GM21825 (cell line): ENCODE data around the gene RAB14.
"Not testable (repeated sequence)": the region's sequence is repeated elsewhere in the genome, so short reads cannot be mapped to it uniquely, and the experiment has no call there.

ENCODE experiments used
- ATAC-seq: cut with Tn5 transposase; IDR thresholded peaks from one replicate; pipeline ENCODE4 v1.9.1; 2021; ENCODE audit warnings: mild to moderate bottlenecking, moderate library complexity; ENCODE audit not compliant: unreplicated experiment

Gene RAB14

GRCh38 chr9:121192959-121193640, 8.6 kb downstream of the RAB14 start:
- no peak for ATAC-seq

- no peak for ATAC-seq
Observed at GRCh38 chr9:121192518-121192917, 9.2 kb downstream of the RAB14 start.

GRCh38 chr9:121191235-121191634, 10.4 kb downstream of the RAB14 start:
- no peak for ATAC-seq

GRCh38 chr9:121189660-121190059, 12.0 kb downstream of the RAB14 start:
- no peak for ATAC-seq

- no peak for ATAC-seq
Observed at GRCh38 chr9:121189006-121189405, 12.7 kb downstream of the RAB14 start.

- no peak for ATAC-seq
Observed at GRCh38 chr9:121187636-121188305, 13.9 kb downstream of the RAB14 start.

- ATAC-seq, result no peak
Observed at GRCh38 chr9:121185774-121186403, 15.8 kb downstream of the RAB14 start.

GRCh38 chr9:121185178-121185745, 16.4 kb downstream of the RAB14 start:
- ATAC-seq, result no peak

GRCh38 chr9:121184463-121184862, 17.2 kb downstream of the RAB14 start:
- no peak for ATAC-seq

- no peak for ATAC-seq
Observed at GRCh38 chr9:121183666-121184423, 17.8 kb downstream of the RAB14 start.

GRCh38 chr9:121182989-121183388, 18.7 kb downstream of the RAB14 start:
- ATAC-seq, result no peak

GRCh38 chr9:121182101-121182836, 19.4 kb downstream of the RAB14 start:
- no peak for ATAC-seq

GRCh38 chr9:121179930-121180681, 21.6 kb downstream of the RAB14 start:
- no peak for ATAC-seq

- not testable (repeated sequence) for ATAC-seq
Observed at GRCh38 chr9:121179373-121179721, 22.3 kb downstream of the RAB14 start.

- no peak for ATAC-seq
Observed at GRCh38 chr9:121178676-121179372, 22.8 kb downstream of the RAB14 start.

GRCh38 chr9:121173501-121173900, 28.2 kb downstream of the RAB14 start:
- no peak for ATAC-seq

- ATAC-seq, result no peak
Observed at GRCh38 chr9:121172726-121173487, 28.8 kb downstream of the RAB14 start.

- no peak for ATAC-seq
Observed at GRCh38 chr9:121171236-121171635, 30.4 kb downstream of the RAB14 start.
